HCEC 1CT (cell line): Measurements from ENCODE around the gene IFT172.
"Not testable (repeated sequence)": the region's sequence is repeated elsewhere in the genome, so short reads cannot be mapped to it uniquely, and the experiment has no call there.

Experiments
- DNase-seq: peaks from one replicate; pipeline ENCODE4 v3.0.0-alpha.2; 2017

IFT172 gene

GRCh38 chr2:27494284-27494943 lies 4.9 kb upstream of the IFT172 start:
- no peak for DNase-seq

DNA sequence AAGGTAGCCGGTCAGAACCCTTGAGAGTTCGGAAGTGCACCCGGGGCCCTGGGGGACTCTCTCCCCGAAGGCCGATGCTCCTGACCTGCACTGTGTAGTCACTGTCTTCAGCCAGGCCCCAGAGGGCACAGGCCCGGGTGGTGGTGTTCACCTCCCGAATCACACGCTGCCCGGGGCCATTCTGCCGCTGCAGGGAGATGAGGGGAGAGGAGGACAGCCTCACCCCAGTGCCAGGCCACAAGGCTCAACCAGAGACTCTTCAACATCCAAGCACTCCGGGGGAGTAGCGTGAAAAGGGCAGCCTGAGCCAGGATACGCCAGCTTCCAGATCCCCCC lies 4.4 kb upstream of the IFT172 start:
- no peak for DNase-seq

GRCh38 chr2:27492557-27492956 lies 3.0 kb upstream of the IFT172 start:
- no peak for DNase-seq

DNA sequence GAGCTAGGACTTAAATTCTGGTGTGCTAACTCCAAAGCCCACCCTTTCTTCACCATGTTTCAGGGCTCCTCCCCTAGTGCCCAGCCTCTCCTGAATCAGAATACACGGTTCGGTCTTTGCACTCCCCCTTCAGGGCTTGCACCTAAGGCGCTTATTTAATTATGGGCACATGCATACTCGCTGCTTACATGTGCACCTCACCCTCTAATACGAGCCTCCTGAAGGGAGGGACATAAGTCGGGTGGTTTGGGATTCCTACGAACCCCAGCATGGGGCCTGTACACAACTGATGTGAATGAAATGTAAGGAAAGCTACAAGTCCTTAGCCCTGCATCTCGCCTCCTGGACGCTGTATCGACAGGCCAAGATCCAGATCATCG lies 435 bp downstream of the IFT172 start:
- peak; percentile 16 for DNase-seq

DNA sequence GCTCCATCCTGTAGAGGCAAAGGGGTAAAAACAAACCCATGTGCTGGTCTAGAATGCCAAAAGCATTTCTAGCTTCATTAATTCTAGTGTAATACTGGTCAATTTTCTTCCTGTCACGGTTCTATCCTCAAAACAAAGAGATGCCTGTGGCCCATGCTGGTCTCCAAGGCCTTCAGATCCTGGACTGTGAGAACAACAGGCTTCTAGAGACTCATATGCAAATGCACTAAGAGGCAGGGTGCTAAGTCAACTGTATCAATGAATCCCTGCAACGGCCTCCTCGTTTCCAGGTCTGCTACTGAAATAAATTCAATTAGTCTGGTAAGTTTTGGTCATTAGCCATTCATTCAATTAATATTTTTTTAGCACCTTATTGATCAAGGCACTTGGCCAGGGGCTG lies 4.0 kb downstream of the IFT172 start:
- DNase-seq = no peak

DNA sequence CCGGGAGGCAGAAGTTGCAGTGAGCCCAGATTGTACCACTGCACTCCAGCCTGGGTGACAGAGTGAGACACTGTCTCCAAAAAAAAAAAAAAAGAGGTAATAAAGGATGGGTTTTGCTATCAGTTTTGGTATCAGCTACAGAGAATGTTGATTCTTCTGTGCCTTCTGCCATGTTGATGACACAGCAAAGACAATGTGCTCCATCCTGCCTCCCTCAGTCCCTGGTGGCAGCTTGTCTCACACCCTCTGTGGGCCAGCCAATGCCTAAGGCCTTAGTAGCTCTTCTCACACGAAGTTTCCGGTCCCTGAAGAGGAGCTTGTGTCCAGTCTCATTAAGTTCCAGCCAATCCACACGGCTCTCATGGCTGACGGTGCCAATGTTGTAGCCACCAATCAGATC lies 17.6 kb downstream of the IFT172 start:
- no peak for DNase-seq

DNA sequence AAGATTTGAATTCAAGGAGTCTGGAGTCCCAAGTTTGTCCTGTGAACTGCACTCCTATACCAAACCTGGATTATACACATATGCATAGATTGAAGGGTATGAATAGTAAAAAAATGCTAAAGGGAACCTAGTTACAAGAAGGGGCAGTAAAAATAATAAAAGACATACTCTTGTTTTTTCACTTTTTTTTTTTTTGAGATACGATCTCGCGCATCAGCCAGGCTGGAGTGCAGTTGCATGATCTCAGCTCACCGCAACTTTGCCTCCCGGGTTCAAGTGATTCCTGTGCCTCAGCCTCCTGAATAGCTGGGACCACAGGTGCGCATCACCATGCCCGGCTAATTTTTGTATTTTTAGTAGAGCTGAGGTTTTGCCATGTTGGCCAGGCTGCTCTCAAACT lies 25.1 kb downstream of the IFT172 start:
- no peak for DNase-seq

DNA sequence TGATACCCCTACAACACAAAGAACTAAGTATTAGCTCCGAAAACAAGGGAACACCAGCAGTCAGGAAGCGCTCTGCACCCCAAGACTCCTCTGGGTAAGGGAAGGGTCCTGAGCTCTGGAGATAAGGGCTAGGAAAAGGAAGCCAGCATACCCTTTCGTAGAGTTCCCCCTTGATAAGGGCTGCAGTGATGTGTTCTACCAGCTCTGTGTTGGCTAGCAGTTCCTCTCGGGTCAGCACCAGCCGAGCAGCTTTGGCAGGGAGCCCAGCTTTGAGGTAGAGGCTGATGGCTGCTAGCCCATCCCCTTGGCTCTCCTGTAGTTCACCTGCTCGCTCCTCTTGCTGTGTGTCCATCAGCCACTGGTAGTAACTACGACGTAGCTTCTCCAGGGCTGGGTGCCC lies 28.4 kb downstream of the IFT172 start:
- no peak for DNase-seq

GRCh38 chr2:27453968-27454367 lies 35.6 kb downstream of the IFT172 start:
- no peak for DNase-seq

DNA sequence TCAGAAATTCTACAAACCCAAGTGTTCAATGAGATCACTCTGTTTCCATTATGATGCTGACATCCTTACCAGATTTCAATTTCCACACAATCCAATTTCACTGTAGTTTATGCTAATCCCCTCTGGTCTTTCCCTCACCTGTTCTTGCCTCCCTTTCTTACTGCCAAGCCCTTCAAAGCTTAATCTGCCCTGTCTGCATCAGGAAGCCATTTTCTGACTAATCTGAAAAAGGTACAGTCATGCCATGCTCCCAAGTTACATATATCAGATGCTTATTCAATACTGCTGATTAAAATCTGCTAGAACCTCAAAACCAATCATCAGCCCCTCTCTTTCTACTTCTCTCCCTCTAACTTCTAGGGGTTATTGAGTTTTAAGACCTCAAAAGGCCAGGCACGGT lies 38.4 kb downstream of the IFT172 start:
- no peak for DNase-seq

- no peak for DNase-seq
These were observed 41.2 kb downstream of the IFT172 start for GRCh38 chr2:27448381-27448780.

DNA sequence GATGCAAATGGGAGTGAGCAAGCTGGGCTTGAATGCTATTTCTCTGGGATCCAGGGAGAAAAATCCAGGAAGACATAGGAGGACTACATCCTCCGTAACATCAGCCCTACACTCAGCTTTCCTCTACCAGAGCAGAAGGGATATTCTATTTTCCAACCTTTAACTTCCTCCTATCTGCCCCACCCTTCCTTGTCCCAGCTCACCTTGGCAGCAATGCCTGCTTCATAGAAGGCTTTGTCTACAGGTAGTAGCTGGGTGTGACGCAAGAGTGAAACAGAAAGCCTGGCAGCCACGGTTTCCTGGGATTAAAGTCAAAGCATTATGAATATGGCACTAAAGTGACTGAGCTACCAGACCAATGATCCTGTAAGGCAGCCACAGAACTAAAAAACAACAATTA lies 43.5 kb downstream of the IFT172 start:
- no peak for DNase-seq

DNA sequence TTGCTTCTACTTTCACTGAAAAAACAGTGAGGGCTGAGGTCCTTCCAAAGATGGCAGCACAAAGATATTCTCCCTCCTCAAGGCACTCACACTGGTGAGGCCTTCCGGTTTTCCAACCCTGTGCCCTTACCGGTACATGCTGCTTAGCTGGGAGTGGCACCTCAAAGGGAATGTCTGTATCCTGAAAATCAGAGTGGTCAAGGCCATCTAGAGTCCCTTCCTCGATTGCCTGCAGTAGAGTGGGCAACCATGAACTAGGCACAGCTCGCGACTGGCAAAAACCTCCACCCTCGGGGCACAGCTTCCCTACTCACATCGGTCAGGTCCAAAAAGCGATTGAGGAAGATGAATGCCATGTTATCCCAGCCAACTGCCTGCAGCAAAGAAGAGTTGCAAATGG lies 43.9 kb downstream of the IFT172 start:
- no peak for DNase-seq

GRCh38 chr2:27445155-27445554 lies 44.4 kb downstream of the IFT172 start:
- no peak for DNase-seq

- no peak for DNase-seq
These were observed 46.6 kb downstream of the IFT172 start for GRCh38 chr2:27442920-27443282.

- DNase-seq = no peak
These were observed 47.3 kb downstream of the IFT172 start, which contains the start of gene KRTCAP3 for GRCh38 chr2:27441958-27442919. Gene KRTCAP3 (plus strand): TSS chr2:27442381. CDS start chr2:27442413, 32 bp downstream.

DNA sequence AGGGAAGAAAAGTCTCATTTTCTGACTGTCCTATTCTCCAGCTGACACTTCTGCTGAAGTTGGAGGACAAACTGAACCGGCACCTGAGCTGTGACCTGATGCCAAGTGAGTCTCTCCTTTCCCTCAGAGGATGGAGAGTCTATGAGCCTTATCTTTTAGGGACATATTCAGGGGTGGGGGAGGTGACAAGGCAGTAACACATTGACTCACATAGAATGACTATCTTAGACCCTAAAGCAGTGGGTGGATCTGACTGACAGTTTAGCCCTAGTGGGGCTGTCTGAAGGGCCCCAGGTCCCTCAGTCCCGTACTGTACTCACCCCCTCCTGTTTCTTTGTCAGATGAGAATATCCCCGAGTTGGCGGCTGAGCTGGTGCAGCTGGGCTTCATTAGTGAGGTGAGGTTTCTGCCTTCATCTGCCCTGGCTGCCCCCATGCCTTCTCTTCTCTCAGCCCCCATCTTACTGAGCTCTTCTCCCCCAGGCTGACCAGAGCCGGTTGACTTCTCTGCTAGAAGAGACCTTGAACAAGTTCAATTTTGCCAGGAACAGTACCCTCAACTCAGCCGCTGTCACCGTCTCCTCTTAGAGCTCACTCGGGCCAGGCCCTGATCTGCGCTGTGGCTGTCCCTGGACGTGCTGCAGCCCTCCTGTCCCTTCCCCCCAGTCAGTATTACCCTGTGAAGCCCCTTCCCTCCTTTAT lies 48.2 kb downstream of the IFT172 start:
- no peak for DNase-seq

DNA sequence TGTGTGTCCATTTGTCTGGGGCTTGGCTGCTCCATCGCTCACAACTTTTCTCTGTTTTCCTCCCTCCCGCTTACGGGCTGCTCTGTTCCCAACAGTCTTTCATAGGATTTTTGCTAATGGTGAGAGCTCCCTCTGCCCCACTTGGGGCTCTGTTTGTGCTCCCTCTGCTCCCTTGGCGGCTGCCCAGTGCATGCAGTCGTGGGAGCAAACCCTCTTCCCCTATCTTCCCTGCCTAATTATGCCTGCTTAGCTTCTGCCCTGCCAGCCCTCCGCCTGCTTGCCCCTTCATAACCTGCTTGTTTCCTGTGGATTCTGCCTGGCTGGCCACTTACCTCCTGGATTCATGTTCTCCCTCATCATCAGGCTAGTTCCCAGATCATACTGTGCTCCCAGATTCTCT lies 53.9 kb downstream of the IFT172 start:
- no peak for DNase-seq

- DNase-seq = peak; percentile 65
These were observed 58.1 kb downstream of the IFT172 start for GRCh38 chr2:27431395-27431794.

GRCh38 chr2:27428978-27429541 lies 60.5 kb downstream of the IFT172 start:
- peak; percentile 88 for DNase-seq

DNA sequence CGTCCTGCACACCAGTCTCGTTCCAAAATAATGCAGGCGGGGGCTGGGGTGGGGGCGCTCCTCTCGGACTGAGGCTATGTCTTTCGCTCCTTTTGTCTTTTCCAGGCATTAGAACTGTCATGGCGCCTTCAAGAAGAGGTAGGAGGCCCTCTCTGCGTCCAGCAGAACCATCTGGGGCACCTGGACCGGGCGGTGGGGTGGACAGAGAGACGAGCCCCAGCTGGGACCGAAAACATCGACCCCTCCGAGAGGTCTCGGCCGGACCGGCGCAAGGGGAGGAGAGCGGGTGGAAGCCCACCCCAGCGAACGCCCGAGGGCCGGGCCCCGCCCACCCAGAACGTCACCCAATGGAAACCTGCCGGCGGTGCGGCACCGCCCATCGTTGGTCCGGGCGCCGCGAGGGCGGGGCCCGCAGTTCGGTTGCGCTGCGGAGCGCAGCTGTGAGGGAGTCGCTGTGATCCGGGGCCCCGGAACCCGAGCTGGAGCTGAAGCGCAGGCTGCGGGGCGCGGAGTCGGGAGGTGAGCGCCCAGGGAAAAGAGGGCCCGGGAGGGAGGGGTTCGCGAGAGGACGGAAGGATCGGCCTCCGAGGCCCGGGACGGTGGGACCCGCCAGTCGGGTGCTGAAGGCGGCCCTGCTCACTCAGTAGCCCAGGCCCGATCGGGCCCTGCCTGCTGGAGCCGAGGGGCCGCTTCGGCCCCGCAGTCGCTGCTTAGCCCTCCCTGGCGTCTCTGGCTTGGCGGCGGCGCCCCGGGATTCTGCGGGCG lies 61.1 kb downstream of the IFT172 start, which contains the start of gene NRBP1:
NRBP1 (plus strand) TSS at position 419 of the 765 bp plus-strand sequence. CDS start 4,643 bp downstream, outside the sequence.
- DNase-seq = peak; percentile 87

- DNase-seq = no peak
These were observed 61.7 kb downstream of the IFT172 start for GRCh38 chr2:27427863-27428212.

DNA sequence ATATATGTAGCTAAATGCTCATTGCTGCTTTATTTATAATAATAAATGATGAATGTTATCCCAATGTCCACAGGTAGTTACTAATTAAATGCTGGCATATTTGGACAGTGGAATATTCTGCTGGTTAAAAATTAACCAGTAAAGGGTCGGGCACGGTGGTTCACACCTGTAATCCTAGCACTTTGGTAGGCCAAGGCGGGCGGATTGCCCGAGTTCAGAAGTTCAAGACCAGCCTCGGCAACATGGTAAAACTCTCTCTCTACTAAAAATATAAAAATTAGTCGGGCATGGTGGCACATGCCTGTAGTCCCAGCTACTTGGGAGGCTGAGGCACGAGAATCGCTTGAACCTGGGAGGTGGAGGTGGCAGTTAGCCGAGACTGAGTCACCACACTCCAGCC lies 64.5 kb downstream of the IFT172 start:
- DNase-seq = not testable (repeated sequence)
